IMR-90 (cell line): ENCODE results near the gene NOS1AP.

Experiments used
- CTCF ChIP-seq: conservative IDR thresholded peaks from 2 replicates; pipeline ENCODE4 v1.5.1; 2012; ENCODE audit warnings: mild to moderate bottlenecking, low read depth, low read length, improper control_type of control experiment
- MAFK ChIP-seq: IDR thresholded peaks from 2 replicates; pipeline ENCODE4 v1.6.1; 2012; ENCODE audit warnings: low read depth, low read length, improper control_type of control experiment
- MAZ ChIP-seq: IDR thresholded peaks from 2 replicates; pipeline ENCODE4 v1.6.1; 2012; ENCODE audit warnings: low read depth, mild to moderate bottlenecking, low read length, improper control_type of control experiment, moderate library complexity, borderline replicate concordance
- POLR2A ChIP-seq: IDR thresholded peaks from 2 replicates; pipeline ENCODE4 v1.6.1; 2012; ENCODE audit warnings: mild to moderate bottlenecking, low read depth, low read length

- TF ChIP-seq MAZ (no peak), POLR2A (no peak), CTCF (no peak), MAFK (no peak)
Measured at GRCh38 chr1:162417650-162418049, 348.2 kb downstream of the NOS1AP start.
